ENCODE measurements around the gene GJE1.
A peak's percentile ranks its signal among the peaks of the same experiment; 100 is the strongest.
"Not testable (repeated sequence)": the region's sequence is repeated elsewhere in the genome, so short reads cannot be mapped to it uniquely, and the experiment has no call there.

The GJE1 gene, protein sequence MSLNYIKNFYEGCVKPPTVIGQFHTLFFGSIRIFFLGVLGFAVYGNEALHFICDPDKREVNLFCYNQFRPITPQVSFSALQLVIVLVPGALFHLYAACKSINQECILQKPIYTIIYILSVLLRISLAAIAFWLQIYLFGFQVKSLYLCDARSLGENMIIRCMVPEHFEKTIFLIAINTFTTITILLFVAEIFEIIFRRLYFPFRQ

GRCh38 chr6:142132625-142133024 lies at the start of gene GJE1:
Gene GJE1, plus strand, starts transcription at chr6:142132925. Its CDS starts 234 bp downstream, at chr6:142133159.
- H3K9me3 Mint-ChIP-seq (ENCODE audit: low read depth): no peaks in the 10 kb centered on the region
- no peak within 1 kb of the TSS for H3K4me3 Mint-ChIP-seq
- no peaks in the 10 kb centered on the region for H3K4me1 Mint-ChIP-seq (ENCODE audit: low read depth)
- peaks cover 2% of the 10 kb centered on the region for H3K36me3 Mint-ChIP-seq
- peaks cover 15% of the 10 kb centered on the region for H3K27me3 Mint-ChIP-seq
- no peak within 1 kb of the TSS for H3K27ac Mint-ChIP-seq

GRCh38 chr6:142087950-142088857 lies 44.5 kb upstream of the GJE1 start:
- no peak overlapping the region for H3K27ac Mint-ChIP-seq
- no peaks in the 10 kb centered on the region for H3K9me3 Mint-ChIP-seq (ENCODE audit: low read depth)
- H3K4me3 Mint-ChIP-seq: peak overlapping the region; percentile 20
- peaks cover 19% of the 10 kb centered on the region for H3K27me3 Mint-ChIP-seq
- no peaks in the 10 kb centered on the region for H3K36me3 Mint-ChIP-seq
- peaks cover 10% of the 10 kb centered on the region for H3K4me1 Mint-ChIP-seq (ENCODE audit: low read depth)

DNA sequence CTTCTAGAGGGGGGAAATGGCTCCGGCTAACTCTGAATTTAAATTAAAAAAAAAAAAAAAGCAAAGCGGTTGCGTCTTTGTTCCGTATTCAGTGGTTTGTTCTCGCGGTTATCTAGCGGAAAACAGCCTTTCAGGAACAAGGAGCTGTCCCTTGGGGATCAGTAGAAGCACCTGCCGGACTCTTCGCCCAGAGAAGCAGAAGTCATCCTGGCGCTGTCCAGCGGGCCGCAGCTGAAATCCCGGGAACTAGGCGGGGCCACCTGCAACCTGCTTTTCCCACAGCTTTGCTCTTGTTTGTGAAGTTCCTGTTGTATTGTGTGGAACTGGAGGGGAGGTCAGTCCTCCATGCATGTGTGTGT lies 43.9 kb upstream of the GJE1 start:
- Mint-ChIP-seq H3K9me3 (ENCODE audit: low read depth) (no peaks in the 10 kb centered on the region), H3K27ac (no peak overlapping the region), H3K27me3 (peaks cover 19% of the 10 kb centered on the region), H3K4me3 (peak overlapping the region; percentile 20), H3K4me1 (ENCODE audit: low read depth) (peaks cover 10% of the 10 kb centered on the region), H3K36me3 (no peaks in the 10 kb centered on the region)

DNA sequence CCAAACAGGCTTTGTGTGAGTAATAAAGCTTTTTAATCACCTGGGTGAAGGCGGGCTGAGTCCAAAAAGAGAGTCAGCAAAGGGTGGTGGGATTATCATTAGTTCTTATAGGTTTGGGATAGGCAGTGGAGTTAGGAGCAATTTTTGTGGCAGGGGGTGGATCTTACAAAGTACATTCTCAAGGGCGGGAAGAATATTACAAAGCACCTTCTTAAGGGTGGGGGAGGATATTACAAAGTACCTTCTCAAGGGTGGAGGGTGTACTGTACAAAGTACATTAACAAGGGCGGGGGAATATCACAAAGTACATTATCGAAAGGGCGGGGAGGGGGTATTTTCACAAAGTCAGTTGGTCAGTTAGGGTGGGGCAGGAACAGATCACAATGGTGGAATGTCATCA lies 27.9 kb upstream of the GJE1 start:
- not testable (repeated sequence) for H3K9me3 Mint-ChIP-seq (ENCODE audit: low read depth)

DNA sequence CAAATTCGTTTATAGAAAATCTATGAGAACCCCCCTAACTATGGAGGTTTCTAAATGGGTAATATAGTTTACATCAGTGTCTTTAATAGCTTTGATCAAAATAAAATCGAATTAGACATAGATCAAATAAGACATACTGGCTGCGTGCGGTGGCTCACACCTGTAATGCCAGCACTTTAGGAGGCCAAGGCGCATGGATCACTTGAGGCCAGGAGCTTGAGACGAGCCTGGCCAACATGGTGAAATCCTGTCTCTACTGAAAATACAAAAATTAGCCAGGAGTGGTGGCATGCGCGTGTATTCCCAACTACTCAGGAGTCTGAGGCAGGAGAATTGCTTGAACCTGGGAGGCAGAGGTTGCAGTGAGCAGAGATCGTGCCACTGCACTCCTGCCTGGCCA lies 21.9 kb upstream of the GJE1 start:
- H3K27me3 Mint-ChIP-seq; H3K36me3 Mint-ChIP-seq; H3K4me3 Mint-ChIP-seq; H3K27ac Mint-ChIP-seq; H3K9me3 Mint-ChIP-seq (ENCODE audit: low read depth); H3K4me1 Mint-ChIP-seq (ENCODE audit: low read depth): not testable (repeated sequence)

More for the DNA sequence above, 27.9 kb upstream of the GJE1 start:
- H3K36me3 Mint-ChIP-seq; H3K27ac Mint-ChIP-seq; H3K27me3 Mint-ChIP-seq; H3K4me3 Mint-ChIP-seq; H3K4me1 Mint-ChIP-seq (ENCODE audit: low read depth): not testable (repeated sequence)

- Mint-ChIP-seq H3K27me3 (peaks cover 3% of the 10 kb centered on the region), H3K27ac (no peak overlapping the region), H3K4me1 (ENCODE audit: low read depth) (no peaks in the 10 kb centered on the region), H3K36me3 (no peaks in the 10 kb centered on the region), H3K4me3 (no peak overlapping the region), H3K9me3 (ENCODE audit: low read depth) (no peaks in the 10 kb centered on the region)
Measured at GRCh38 chr6:142112451-142113061, 20.2 kb upstream of the GJE1 start.

GRCh38 chr6:142117366-142117765 lies 15.4 kb upstream of the GJE1 start:
- no peaks in the 10 kb centered on the region for H3K36me3 Mint-ChIP-seq
- H3K27ac Mint-ChIP-seq: no peak overlapping the region
- H3K4me1 Mint-ChIP-seq (ENCODE audit: low read depth): no peaks in the 10 kb centered on the region
- H3K27me3 Mint-ChIP-seq: peaks cover 6% of the 10 kb centered on the region
- H3K4me3 Mint-ChIP-seq: no peak overlapping the region
- H3K9me3 Mint-ChIP-seq (ENCODE audit: low read depth): no peaks in the 10 kb centered on the region

GRCh38 chr6:142118328-142118727 lies 14.4 kb upstream of the GJE1 start:
- Mint-ChIP-seq H3K27ac (no peak overlapping the region), H3K4me1 (ENCODE audit: low read depth) (no peaks in the 10 kb centered on the region), H3K27me3 (peaks cover 6% of the 10 kb centered on the region), H3K4me3 (no peak overlapping the region), H3K9me3 (ENCODE audit: low read depth) (no peaks in the 10 kb centered on the region), H3K36me3 (no peaks in the 10 kb centered on the region)

DNA sequence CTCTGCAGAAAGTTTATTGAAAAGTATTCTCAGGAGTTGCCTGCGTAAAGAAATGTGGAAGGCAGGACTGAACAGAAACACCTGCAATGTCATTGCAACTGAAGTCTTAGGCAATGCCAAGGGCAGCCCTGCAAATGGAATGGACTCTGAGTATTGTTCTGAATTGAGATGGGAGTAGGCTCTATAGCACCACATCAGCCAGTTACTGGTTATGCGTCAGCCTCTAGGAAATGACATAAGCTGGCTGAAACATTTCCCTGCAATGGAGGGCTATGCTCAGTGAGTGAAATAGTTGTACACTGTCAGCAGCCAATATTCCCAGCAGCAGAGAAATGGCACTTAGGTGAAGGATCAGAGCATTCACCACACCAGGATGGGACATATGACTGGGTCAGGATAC lies 13.8 kb upstream of the GJE1 start:
- Mint-ChIP-seq H3K27ac (no peak overlapping the region), H3K9me3 (ENCODE audit: low read depth) (no peaks in the 10 kb centered on the region), H3K4me3 (no peak overlapping the region), H3K36me3 (no peaks in the 10 kb centered on the region), H3K4me1 (ENCODE audit: low read depth) (no peaks in the 10 kb centered on the region), H3K27me3 (peaks cover 4% of the 10 kb centered on the region)

GRCh38 chr6:142121342-142121741 lies 11.4 kb upstream of the GJE1 start:
- Mint-ChIP-seq H3K9me3 (ENCODE audit: low read depth) (no peaks in the 10 kb centered on the region), H3K27ac (no peak overlapping the region), H3K4me3 (no peak overlapping the region), H3K4me1 (ENCODE audit: low read depth) (no peaks in the 10 kb centered on the region), H3K36me3 (no peaks in the 10 kb centered on the region), H3K27me3 (peaks cover 4% of the 10 kb centered on the region)

DNA sequence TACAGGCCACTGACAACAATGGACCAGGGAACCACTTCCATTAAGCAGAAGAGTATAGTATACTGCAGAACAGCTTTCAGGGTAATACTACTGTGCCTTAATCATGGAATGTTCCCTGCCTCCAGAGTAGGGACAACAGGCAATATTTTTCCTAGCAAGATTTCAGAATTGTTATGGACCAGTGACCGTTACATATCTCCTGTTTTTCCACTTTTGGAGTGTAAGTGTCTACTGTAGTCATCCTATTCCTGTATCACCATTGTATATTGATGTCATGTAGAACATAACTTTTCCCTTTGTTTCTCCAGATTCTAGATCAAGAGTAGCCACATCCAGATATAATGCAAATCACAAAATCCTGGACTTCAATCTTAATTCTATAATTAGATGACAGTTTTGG lies 1.9 kb upstream of the GJE1 start:
- H3K27me3 Mint-ChIP-seq: peaks cover 15% of the 10 kb centered on the region
- no peak overlapping the region for H3K4me3 Mint-ChIP-seq
- H3K4me1 Mint-ChIP-seq (ENCODE audit: low read depth): no peaks in the 10 kb centered on the region
- no peak overlapping the region for H3K27ac Mint-ChIP-seq
- no peaks in the 10 kb centered on the region for H3K36me3 Mint-ChIP-seq
- H3K9me3 Mint-ChIP-seq (ENCODE audit: low read depth): no peaks in the 10 kb centered on the region

GRCh38 chr6:142138876-142139275 lies 6.2 kb downstream of the GJE1 start:
- Mint-ChIP-seq H3K9me3 (ENCODE audit: low read depth) (no peaks in the 10 kb centered on the region), H3K4me3 (no peak overlapping the region), H3K4me1 (ENCODE audit: low read depth) (no peaks in the 10 kb centered on the region), H3K27me3 (no peaks in the 10 kb centered on the region), H3K36me3 (peaks cover 2% of the 10 kb centered on the region), H3K27ac (no peak overlapping the region)

DNA sequence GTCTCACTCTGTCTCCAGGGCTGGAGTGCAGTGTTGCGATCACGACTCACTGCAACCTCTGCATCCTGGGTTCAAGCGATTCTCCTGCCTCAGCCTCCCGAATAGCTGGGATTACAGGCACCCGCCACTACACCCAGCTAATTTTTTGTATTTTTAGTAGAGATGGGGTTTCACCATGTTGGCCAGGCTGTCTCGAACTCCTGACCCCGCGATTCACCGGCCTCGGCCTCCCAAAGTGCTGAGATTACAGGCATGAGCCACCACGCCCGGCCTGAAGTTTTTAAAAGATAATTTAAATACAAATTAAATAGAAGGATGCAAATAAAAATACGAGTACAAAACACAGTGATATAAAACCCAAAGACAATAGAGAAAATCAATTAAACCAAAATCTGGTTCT lies 8.8 kb downstream of the GJE1 start:
- H3K27ac Mint-ChIP-seq; H3K4me3 Mint-ChIP-seq; H3K36me3 Mint-ChIP-seq; H3K9me3 Mint-ChIP-seq (ENCODE audit: low read depth); H3K27me3 Mint-ChIP-seq; H3K4me1 Mint-ChIP-seq (ENCODE audit: low read depth): not testable (repeated sequence)

DNA sequence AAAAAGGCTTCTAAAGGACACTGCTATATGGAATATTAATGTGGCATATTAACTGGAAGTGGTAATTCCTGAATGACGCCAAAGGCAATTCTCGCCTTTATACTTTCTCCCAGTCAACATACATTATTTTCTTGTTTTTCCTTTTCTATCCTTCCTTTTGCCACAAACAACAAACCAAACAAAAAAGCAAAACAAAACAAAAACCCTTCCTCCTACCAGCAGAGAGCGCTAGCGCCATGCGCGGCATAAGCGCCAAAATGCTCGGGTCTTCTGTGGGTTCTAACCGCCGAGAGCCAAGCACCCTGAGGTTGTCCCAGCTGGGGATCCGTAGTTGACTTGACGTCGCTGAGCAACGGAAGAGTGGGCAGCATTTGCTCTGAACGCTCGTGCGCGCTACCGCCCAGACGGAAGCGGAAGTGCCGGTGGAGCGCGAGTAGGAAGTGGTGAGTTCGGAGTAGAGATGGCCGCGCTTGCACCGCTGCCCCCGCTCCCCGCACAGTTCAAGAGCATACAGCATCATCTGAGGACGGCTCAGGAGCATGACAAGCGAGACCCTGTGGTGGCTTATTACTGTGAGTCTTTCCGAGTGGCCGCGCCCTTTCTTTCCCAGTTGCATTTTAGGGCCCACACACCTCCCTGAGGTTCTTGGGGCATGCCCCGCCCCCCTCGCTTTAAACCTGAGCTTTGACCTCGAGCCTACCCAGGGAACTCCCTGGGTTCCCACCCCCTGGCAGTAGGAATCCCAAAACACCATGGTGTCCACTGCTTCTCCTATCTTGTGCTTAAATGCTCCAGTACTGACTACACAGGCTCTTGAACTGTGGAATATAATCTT lies 14.3 kb downstream of the GJE1 start, which contains the start of the genes NMBR and VTA1:
Gene NMBR (minus strand): TSS at position 295 of the 835 bp plus-strand sequence. CDS start 58,464 bp downstream, outside the sequence.
Gene VTA1 (plus strand): TSS at position 436 of the 835 bp plus-strand sequence. CDS start 25 bp downstream, at position 461.
- Mint-ChIP-seq H3K27me3 (no peaks in the 10 kb centered on the region), H3K36me3 (no peaks in the 10 kb centered on the region), H3K9me3 (ENCODE audit: low read depth) (no peaks in the 10 kb centered on the region), H3K4me3 (peak within 1 kb of the TSS; percentile 95), H3K27ac (peak within 1 kb of the TSS; percentile 83), H3K4me1 (ENCODE audit: low read depth) (peaks cover 61% of the 10 kb centered on the region)
